ENCODE data around the gene TRIM62.

The TRIM62 gene

DNA sequence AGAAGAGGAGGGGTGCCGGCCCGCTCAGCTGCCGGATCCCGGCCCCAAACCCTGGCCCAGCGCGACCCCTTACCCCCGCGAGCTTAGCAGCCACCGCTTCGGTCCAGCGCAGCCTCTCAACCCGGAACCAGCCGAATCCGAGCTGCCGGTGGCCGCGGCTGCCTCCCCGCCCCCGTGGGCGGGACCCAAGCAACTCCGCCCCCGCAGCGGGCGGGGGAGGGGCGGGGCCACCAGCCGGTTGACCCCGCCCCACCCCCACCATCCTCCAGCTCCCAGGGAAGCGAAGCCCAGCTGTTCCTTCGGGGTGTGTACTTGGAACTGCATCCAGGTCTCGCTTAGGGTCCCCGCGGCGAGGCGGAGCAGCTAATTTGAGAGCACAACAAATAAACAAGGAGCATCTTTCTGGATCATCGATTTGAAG is at the start of gene TRIM62:
Gene TRIM62, minus strand, starts transcription at position 123 of the 421 bp plus-strand sequence. CDS start 611 bp downstream, outside the sequence.
- peaks cover 30% of the 10 kb centered on the region for H3K4me1 Mint-ChIP-seq (ENCODE audit: low read depth)
- no peaks in the 10 kb centered on the region for H3K9me3 Mint-ChIP-seq
- intact Hi-C loops (cut with micrococcal nuclease): loop anchor here (5.0 kb wide), 1 partner anchor 50 kb away; no protein-coding TSS in a partner anchor
- peaks cover 16% of the 10 kb centered on the region for H3K36me3 Mint-ChIP-seq (ENCODE audit: low read depth)
- peak within 1 kb of the TSS; percentile 89 for H3K4me3 Mint-ChIP-seq
- H3K27ac Mint-ChIP-seq: peak within 1 kb of the TSS; percentile 78
- peaks cover 29% of the 10 kb centered on the region for H3K27me3 Mint-ChIP-seq

DNA sequence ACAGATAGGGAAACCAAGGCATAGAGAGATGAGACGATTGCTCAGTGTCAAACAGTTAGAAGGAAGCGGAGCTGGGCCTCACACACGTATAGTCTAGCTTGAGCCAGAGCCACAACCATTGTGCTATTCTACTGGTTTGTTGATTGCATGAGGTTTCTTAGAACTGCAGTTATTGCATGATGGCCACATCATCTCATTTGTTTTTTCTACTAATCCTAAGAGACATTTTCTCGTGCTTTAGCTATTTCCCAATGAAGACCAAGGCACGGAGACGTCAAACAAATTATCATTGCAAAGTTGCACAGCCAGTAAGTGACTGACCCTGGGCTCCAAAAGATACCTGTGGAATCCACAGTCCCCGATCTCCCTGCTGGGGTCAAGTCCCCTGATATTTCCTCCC is 49.3 kb upstream of the TRIM62 start:
- intact Hi-C loops (cut with micrococcal nuclease): no loop called here
- Mint-ChIP-seq H3K27me3 (peaks cover 11% of the 10 kb centered on the region), H3K27ac (no peak overlapping the region), H3K4me1 (ENCODE audit: low read depth) (no peaks in the 10 kb centered on the region), H3K9me3 (no peaks in the 10 kb centered on the region), H3K36me3 (ENCODE audit: low read depth) (no peaks in the 10 kb centered on the region), H3K4me3 (no peak overlapping the region)

DNA sequence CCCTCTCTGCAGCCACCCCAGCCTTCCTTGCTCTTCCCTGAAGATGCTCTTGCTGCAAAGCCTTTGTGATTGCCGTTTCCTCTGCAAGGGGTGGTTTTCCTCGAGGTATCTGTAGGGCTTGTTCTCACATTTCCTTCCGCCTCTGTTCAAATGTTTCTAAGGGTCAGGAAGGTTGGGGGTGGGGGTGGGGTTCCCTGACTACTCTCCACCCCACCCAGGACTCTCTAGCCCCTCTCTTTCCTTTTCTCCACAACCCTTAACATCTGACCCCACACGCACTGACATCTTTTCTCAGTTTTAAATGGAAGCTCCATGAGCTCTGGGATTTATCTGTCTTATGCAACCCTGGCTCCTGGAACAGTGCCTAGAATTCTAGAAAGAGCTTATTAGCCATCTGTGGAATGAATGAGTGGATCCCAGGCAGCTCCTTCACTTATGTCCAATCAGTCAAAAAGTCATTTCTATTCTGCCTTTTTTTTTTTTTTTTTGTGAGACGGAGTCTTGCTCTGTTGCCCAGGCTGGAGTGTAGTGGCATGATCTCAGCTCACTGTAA is 47.2 kb upstream of the TRIM62 start:
- Mint-ChIP-seq H3K36me3 (ENCODE audit: low read depth) (no peaks in the 10 kb centered on the region), H3K27ac (no peak overlapping the region), H3K9me3 (peaks cover 11% of the 10 kb centered on the region), H3K27me3 (peaks cover 14% of the 10 kb centered on the region), H3K4me1 (ENCODE audit: low read depth) (no peaks in the 10 kb centered on the region), H3K4me3 (no peak overlapping the region)
- intact Hi-C loops (cut with micrococcal nuclease): no loop called here

DNA sequence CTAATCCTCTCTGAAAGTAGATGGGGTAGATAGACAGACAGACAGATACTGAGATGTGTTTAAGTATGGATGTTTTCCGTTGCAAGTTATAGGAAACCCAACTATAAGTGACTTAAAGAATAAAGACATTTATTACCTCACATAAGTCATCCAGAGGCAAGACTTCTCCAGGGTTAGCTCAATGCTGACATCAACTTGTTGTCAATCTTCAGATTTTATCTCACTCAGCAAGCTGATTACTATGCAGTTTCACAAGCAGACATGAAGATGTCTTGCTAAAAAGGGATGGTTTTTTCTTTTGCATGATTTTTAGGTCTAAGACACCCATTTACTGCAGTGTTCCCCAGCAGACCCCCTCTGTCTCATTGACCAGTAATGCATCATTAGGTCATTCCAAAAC is 43.7 kb upstream of the TRIM62 start:
- intact Hi-C loops (cut with micrococcal nuclease): no loop called here
- Mint-ChIP-seq H3K27me3 (peaks cover 23% of the 10 kb centered on the region), H3K9me3 (peaks cover 11% of the 10 kb centered on the region)

DNA sequence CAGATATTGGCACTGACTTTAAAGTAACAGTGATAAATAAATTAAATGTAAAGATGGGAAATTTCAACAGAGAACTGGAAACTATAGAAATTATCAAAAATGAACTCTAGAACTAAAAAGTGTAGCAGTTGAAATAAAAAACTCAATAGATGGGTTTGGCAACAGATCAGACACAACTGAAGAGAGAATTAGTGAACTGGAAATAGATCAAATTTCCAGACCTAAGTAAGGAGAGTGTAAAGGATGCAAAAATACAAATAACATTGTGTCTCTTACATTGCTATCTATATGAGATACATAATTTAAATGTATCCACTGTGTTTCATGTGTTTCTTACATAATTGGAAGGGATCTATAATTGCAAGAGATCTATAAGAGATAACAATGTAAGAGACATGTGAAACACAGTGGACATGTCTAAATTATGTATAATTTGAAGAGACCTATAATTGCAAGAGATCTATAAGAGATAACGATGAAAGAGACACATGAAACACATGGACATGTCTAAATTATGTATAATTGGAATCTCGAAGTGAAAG is 42.4 kb upstream of the TRIM62 start:
- Mint-ChIP-seq H3K4me1 (ENCODE audit: low read depth) (peaks cover 9% of the 10 kb centered on the region), H3K36me3 (ENCODE audit: low read depth) (no peaks in the 10 kb centered on the region), H3K4me3 (no peak overlapping the region), H3K9me3 (peaks cover 11% of the 10 kb centered on the region), H3K27ac (no peak overlapping the region), H3K27me3 (peaks cover 20% of the 10 kb centered on the region)
- intact Hi-C loops (cut with micrococcal nuclease): no loop called here

More for the DNA sequence above, 43.7 kb upstream of the TRIM62 start:
- Mint-ChIP-seq H3K27ac (no peak overlapping the region), H3K36me3 (ENCODE audit: low read depth) (no peaks in the 10 kb centered on the region), H3K4me1 (ENCODE audit: low read depth) (no peaks in the 10 kb centered on the region), H3K4me3 (no peak overlapping the region)

DNA sequence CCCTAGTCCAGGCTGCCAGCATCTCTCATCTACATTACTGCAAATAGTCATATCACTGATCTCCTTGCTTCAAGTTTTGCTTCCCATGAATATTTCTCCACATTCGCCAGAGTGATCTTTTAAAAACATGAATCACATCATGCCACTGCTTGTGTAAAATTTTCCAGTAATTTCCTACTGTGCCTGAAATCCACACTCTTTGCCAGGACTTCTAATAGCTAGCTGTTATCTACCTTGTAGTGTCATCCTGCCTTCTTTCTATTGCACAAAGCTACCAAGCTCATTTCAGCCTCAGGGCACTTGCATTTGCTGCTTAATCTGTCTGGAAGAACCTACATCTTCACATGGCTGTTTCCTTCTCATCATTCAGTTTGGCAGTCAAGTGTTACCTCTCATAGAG is 40.5 kb upstream of the TRIM62 start:
- no peak overlapping the region for H3K4me3 Mint-ChIP-seq
- intact Hi-C loops (cut with micrococcal nuclease): no loop called here
- peaks cover 12% of the 10 kb centered on the region for H3K27me3 Mint-ChIP-seq
- no peaks in the 10 kb centered on the region for H3K36me3 Mint-ChIP-seq (ENCODE audit: low read depth)
- H3K4me1 Mint-ChIP-seq (ENCODE audit: low read depth): peaks cover 17% of the 10 kb centered on the region
- H3K27ac Mint-ChIP-seq: no peak overlapping the region
- peaks cover 11% of the 10 kb centered on the region for H3K9me3 Mint-ChIP-seq

DNA sequence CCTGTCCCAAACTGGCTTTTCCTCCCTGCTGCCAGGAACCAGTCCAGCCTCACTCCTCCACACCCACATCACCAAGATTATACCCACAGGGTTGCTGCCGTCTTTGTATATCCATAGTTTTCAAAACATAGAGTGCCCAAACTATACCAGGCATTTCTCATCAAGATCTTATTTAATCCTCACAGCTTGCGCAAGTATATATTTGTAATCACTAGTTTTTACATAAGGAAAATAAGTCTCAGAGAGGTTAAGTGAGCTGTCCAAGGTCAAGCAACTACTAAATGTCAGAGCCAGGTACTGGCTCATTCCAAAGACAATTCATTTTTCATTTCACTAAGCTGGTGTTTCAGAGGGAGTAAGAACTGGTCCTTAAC is 39.5 kb upstream of the TRIM62 start:
- intact Hi-C loops (cut with micrococcal nuclease): no loop called here
- Mint-ChIP-seq H3K4me1 (ENCODE audit: low read depth) (peaks cover 17% of the 10 kb centered on the region), H3K27ac (no peak overlapping the region), H3K4me3 (no peak overlapping the region), H3K36me3 (ENCODE audit: low read depth) (no peaks in the 10 kb centered on the region), H3K9me3 (peaks cover 11% of the 10 kb centered on the region), H3K27me3 (peaks cover 12% of the 10 kb centered on the region)

DNA sequence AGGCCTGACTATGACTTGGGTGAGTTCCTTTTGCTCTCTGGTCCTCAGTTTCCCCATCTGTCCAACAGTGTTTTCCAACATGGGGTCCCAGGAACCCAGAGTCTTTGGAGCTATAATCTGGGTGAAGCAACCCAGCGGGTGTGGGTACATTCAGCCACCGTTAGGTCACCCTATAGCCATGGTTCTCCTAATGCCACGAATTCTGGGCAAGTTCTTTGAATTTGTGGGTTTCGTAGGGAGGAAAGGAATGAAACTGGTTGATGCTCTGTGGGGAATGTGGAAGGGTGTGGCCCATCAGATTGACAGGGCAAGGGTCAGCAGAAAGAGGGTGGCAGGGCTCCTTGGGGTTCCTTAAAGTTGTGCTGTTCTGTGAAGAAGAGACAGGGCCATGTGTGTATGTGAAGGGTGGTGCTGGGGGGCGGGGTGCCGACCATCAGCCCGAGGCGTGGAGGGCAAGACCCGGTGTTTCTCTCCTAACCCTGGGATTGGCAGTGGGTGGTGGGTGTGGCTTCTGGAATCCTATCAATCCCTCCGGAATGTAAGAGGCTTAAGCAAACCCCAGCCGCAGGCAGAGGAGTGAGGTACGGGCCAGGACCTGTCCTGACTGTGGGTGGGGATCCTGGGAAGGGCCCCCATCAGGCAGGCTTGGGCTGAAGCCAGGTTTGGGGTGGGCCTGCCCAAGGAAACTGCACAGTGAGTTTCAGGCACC is 39.0 kb upstream of the TRIM62 start:
- intact Hi-C loops (cut with micrococcal nuclease): no loop called here
- Mint-ChIP-seq H3K4me3 (no peak overlapping the region), H3K9me3 (peaks cover 11% of the 10 kb centered on the region), H3K36me3 (ENCODE audit: low read depth) (no peaks in the 10 kb centered on the region), H3K27ac (no peak overlapping the region), H3K27me3 (peaks cover 12% of the 10 kb centered on the region), H3K4me1 (ENCODE audit: low read depth) (peaks cover 17% of the 10 kb centered on the region)

DNA sequence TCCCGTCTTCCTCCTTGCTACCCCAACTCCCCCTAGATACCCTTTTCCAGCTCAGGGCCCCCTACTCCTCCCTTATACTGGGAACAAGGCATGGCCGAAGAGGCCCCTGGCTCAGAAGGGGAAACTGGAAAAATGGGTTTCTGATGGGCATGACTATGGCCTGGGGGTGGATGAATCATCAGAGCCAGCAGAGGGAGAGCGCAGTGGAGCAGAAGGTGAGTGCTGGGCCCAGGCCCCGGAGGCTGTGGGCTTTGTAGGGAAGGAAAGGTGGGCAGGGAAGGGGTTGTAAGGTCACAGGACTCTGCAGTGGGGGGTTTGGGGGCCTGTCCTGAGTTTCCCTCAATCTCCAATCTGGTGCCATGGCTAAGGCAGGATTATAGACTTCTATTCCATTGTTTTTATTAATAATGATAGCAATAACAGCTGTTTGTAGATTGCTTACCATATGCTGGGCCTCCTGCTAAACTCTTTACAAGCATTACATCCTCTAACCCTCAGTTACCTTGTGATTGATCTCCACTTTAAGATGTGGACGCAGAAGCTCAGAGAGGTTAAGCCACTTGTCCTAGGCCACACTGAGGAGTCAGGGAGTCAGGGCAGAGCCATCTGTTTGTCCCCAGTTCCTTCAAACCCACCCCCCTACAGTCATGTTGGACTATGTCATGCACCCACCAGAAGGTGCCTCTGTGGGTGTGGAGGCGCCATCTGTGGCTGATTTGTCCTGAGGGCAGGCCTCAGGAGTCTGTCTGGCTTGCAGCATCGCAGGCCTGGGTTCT is 38.2 kb upstream of the TRIM62 start:
- no peaks in the 10 kb centered on the region for H3K36me3 Mint-ChIP-seq (ENCODE audit: low read depth)
- peaks cover 17% of the 10 kb centered on the region for H3K4me1 Mint-ChIP-seq (ENCODE audit: low read depth)
- intact Hi-C loops (cut with micrococcal nuclease): loop anchor here (5.0 kb wide), 1 partner anchor 147 kb away; no protein-coding TSS in a partner anchor
- peaks cover 12% of the 10 kb centered on the region for H3K27me3 Mint-ChIP-seq
- peaks cover 11% of the 10 kb centered on the region for H3K9me3 Mint-ChIP-seq
- no peak overlapping the region for H3K4me3 Mint-ChIP-seq
- no peak overlapping the region for H3K27ac Mint-ChIP-seq

DNA sequence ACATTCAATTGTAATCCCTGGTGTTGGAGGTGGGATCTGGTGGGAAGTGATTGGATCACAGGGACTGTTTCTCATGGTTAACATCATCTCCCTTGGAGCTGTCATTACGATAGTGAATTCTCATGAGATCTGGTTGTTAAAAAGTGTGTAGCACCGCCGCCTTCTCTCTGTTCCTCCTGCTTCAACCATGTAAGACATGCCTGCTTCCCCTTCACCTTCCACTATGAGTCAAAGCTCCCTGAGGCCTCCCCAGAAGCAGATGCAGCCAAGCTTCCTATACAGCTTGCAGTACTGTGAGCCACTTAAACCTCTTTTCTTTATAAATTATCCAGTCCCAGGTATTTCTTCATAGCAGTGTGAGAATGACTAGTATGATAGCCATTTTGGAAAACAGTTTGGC is 30.1 kb upstream of the TRIM62 start:
- Mint-ChIP-seq H3K9me3 (peaks cover 12% of the 10 kb centered on the region), H3K4me3 (no peak overlapping the region), H3K27me3 (peaks cover 32% of the 10 kb centered on the region), H3K27ac (no peak overlapping the region), H3K4me1 (ENCODE audit: low read depth) (no peaks in the 10 kb centered on the region), H3K36me3 (ENCODE audit: low read depth) (no peaks in the 10 kb centered on the region)
- intact Hi-C loops (cut with micrococcal nuclease): no loop called here

DNA sequence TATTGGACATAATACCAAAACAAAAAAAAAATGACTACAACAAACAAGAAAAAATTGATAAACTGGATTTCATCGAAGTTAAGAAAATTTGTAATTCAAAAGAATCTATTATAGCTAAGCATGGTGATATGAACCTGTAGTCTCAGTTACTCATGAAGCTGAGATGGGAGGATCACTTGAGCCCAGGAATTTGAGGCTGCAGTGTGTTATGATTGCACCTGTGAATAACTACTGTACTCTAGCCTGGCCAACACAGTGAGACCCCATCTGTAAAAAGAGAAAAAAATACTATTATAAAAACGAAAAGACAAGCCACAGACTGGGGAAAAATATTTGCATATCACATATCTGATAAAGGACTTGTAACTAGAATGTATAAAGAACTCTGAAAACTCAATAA is 24.5 kb upstream of the TRIM62 start:
- intact Hi-C loops (cut with micrococcal nuclease): no loop called here
- Mint-ChIP-seq H3K9me3 (no peaks in the 10 kb centered on the region), H3K36me3 (ENCODE audit: low read depth) (no peaks in the 10 kb centered on the region), H3K27me3 (peaks cover 35% of the 10 kb centered on the region), H3K4me3 (no peak overlapping the region), H3K4me1 (ENCODE audit: low read depth) (no peaks in the 10 kb centered on the region), H3K27ac (no peak overlapping the region)

DNA sequence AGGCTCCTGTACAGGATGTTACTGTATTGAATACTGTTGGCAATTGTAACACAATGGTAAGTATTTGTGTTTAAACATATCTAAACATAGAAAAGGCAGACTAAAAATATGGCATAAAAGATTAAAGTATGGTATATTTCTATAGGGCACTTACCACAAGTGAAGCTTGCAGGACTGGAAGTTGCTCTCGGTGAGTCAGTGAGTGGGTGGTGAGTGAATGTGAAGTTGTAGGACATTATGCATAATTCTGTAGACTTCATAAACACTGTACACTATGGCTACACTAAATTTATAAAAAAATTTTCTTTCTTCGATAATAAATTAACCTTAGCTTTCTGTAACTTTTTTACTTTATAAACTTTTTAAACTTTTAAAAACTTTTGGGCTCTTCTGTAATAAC is 13.7 kb upstream of the TRIM62 start:
- H3K27ac Mint-ChIP-seq: no peak overlapping the region
- peaks cover 33% of the 10 kb centered on the region for H3K27me3 Mint-ChIP-seq
- intact Hi-C loops (cut with micrococcal nuclease): no loop called here
- H3K4me3 Mint-ChIP-seq: no peak overlapping the region
- no peaks in the 10 kb centered on the region for H3K36me3 Mint-ChIP-seq (ENCODE audit: low read depth)
- no peaks in the 10 kb centered on the region for H3K4me1 Mint-ChIP-seq (ENCODE audit: low read depth)
- no peaks in the 10 kb centered on the region for H3K9me3 Mint-ChIP-seq

DNA sequence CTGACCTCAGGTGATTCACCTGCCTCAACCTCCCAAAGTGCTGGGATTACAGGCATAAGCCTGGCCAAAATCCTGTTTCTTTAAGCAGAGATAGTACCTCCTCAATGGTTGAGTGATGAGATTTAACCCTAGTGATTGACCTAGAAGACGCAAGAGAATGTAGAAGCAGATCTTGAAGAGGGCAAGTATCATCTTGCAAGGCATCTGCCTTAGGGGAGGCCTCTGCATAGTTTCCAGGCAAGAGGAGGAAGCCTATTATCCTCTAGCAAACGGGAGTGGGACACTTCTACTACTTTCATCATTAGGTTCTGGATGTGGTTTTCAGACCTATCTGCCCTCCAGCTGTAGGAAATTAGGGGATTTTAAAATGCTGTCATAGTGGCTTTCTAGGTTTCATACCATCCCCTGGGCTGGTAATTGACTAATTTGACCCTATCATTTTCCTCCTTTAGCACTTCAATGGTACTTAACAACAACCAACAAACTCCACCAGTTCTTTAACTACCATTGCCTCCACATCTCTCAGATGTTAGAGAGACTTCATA is 10.0 kb upstream of the TRIM62 start:
- Mint-ChIP-seq H3K27me3 (peaks cover 23% of the 10 kb centered on the region), H3K4me3 (no peak overlapping the region), H3K9me3 (no peaks in the 10 kb centered on the region), H3K27ac (no peak overlapping the region), H3K36me3 (ENCODE audit: low read depth) (no peaks in the 10 kb centered on the region), H3K4me1 (ENCODE audit: low read depth) (peaks cover 2% of the 10 kb centered on the region)
- intact Hi-C loops (cut with micrococcal nuclease): no loop called here

DNA sequence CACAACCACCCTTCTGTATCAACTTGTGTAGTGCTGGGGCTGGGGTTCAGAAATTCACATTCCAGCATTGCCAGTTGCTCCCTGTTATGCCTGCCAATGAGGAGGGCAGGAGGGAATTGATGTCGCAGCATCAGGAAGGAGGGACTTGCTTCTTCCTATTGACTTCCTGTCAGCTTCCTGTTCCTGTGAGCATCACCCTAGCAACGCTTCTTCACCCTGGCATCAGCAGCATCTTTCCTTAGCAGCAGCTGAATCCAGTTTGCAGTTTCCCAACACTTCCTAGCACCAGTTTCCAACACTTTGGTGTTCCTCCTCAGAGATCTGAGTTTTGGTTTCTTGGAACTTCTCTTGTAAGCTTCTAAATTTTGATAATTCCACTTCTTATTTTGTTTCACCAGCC is 8.9 kb upstream of the TRIM62 start:
- peaks cover 5% of the 10 kb centered on the region for H3K4me1 Mint-ChIP-seq (ENCODE audit: low read depth)
- no peaks in the 10 kb centered on the region for H3K36me3 Mint-ChIP-seq (ENCODE audit: low read depth)
- H3K27me3 Mint-ChIP-seq: peaks cover 22% of the 10 kb centered on the region
- H3K4me3 Mint-ChIP-seq: no peak overlapping the region
- H3K9me3 Mint-ChIP-seq: no peaks in the 10 kb centered on the region
- no peak overlapping the region for H3K27ac Mint-ChIP-seq
- intact Hi-C loops (cut with micrococcal nuclease): no loop called here
